ENCODE measurements around the gene PAX6.

Gene PAX6

GRCh38 chr11:31810779-31811647, at the start of gene PAX6:
PAX6 (minus strand) TSS chr11:31811322; CDS start chr11:31806411, 4,911 bp downstream.
- DNase-seq (ENCODE audit: low read depth in 2 of 2, low spot score in 1 of 2) = no peak

- DNase-seq (ENCODE audit: low read depth in 2 of 2, low spot score in 1 of 2) = no peak
These were observed 49.3 kb upstream of the PAX6 start for GRCh38 chr11:31860391-31860790.

GRCh38 chr11:31856248-31856647, 45.1 kb upstream of the PAX6 start:
- no peak for DNase-seq (ENCODE audit: low read depth in 2 of 2, low spot score in 1 of 2)

- DNase-seq (ENCODE audit: low read depth in 2 of 2, low spot score in 1 of 2) = no peak
These were observed 44.3 kb upstream of the PAX6 start for GRCh38 chr11:31855466-31855865.

GRCh38 chr11:31850365-31850764, 39.2 kb upstream of the PAX6 start:
- no peak for DNase-seq (ENCODE audit: low read depth in 2 of 2, low spot score in 1 of 2)

GRCh38 chr11:31847761-31848160, 36.6 kb upstream of the PAX6 start:
- no peak for DNase-seq (ENCODE audit: low read depth in 2 of 2, low spot score in 1 of 2)

GRCh38 chr11:31845331-31845730, 34.2 kb upstream of the PAX6 start:
- no peak for DNase-seq (ENCODE audit: low read depth in 2 of 2, low spot score in 1 of 2)

- no peak for DNase-seq (ENCODE audit: low read depth in 2 of 2, low spot score in 1 of 2)
These were observed 33.2 kb upstream of the PAX6 start for GRCh38 chr11:31844351-31844750.

- no peak for DNase-seq (ENCODE audit: low read depth in 2 of 2, low spot score in 1 of 2)
These were observed 30.3 kb upstream of the PAX6 start for GRCh38 chr11:31841435-31841834.

GRCh38 chr11:31834237-31834636, 23.1 kb upstream of the PAX6 start:
- DNase-seq (ENCODE audit: low read depth in 2 of 2, low spot score in 1 of 2) = no peak

- DNase-seq (ENCODE audit: low read depth in 2 of 2, low spot score in 1 of 2) = no peak
These were observed 19.3 kb upstream of the PAX6 start for GRCh38 chr11:31830406-31830805.

GRCh38 chr11:31828217-31828616, 17.1 kb upstream of the PAX6 start:
- DNase-seq (ENCODE audit: low read depth in 2 of 2, low spot score in 1 of 2) = no peak

- no peak for DNase-seq (ENCODE audit: low read depth in 2 of 2, low spot score in 1 of 2)
These were observed 16.5 kb upstream of the PAX6 start for GRCh38 chr11:31827455-31828206.

GRCh38 chr11:31826536-31827438, 15.7 kb upstream of the PAX6 start:
- no peak for DNase-seq (ENCODE audit: low read depth in 2 of 2, low spot score in 1 of 2)

- no peak for DNase-seq (ENCODE audit: low read depth in 2 of 2, low spot score in 1 of 2)
These were observed 14.8 kb upstream of the PAX6 start for GRCh38 chr11:31825838-31826484.

- DNase-seq (ENCODE audit: low read depth in 2 of 2, low spot score in 1 of 2) = no peak
These were observed 14.0 kb upstream of the PAX6 start for GRCh38 chr11:31824879-31825837.

- no peak for DNase-seq (ENCODE audit: low read depth in 2 of 2, low spot score in 1 of 2)
These were observed 13.3 kb upstream of the PAX6 start for GRCh38 chr11:31824332-31824878.

GRCh38 chr11:31823644-31824331, 12.7 kb upstream of the PAX6 start:
- no peak for DNase-seq (ENCODE audit: low read depth in 2 of 2, low spot score in 1 of 2)

Measured in stimulated activated CD8-positive, alpha-beta memory T cell treated with anti-CD3 and anti-CD28 coated beads, Interleukin-4, amount 100 ng/mL, for 1 hour (primary cell).